GM13977 (cell line): ENCODE results near the gene PBXIP1.
"Not testable (repeated sequence)": the region's sequence is repeated elsewhere in the genome, so short reads cannot be mapped to it uniquely, and the experiment has no call there.

Source experiments
- DNase-seq: peaks from one replicate; pipeline ENCODE4 v3.0.0; 2012; ENCODE audit warnings: low spot score
- in situ Hi-C: fragments of 300-500 bp; cut with MboI; formaldehyde crosslinking; loops from one replicate; pipeline ENCODE4 v1.12.0; 2022; ENCODE audit warnings: low sequenced_read_pairs, low pct_unique_long_range_greater_than_20kb, mixed read lengths, inconsistent platforms; ENCODE audit not compliant: unreplicated experiment
- TF ChIP-seq, protein P1 (sequence below): IDR thresholded peaks from 2 replicates; pipeline ENCODE4 v1.5.1; 2012; ENCODE audit warnings: mild to moderate bottlenecking, control low read depth; ENCODE audit not compliant: insufficient read depth; ENCODE audit errors: extremely low read depth, missing control alignments

Gene PBXIP1

GRCh38 chr1:154913273-154913672 lies 42.6 kb downstream of the PBXIP1 start:
- in situ Hi-C loops: no loop called here
- TF ChIP-seq, protein P1, sequence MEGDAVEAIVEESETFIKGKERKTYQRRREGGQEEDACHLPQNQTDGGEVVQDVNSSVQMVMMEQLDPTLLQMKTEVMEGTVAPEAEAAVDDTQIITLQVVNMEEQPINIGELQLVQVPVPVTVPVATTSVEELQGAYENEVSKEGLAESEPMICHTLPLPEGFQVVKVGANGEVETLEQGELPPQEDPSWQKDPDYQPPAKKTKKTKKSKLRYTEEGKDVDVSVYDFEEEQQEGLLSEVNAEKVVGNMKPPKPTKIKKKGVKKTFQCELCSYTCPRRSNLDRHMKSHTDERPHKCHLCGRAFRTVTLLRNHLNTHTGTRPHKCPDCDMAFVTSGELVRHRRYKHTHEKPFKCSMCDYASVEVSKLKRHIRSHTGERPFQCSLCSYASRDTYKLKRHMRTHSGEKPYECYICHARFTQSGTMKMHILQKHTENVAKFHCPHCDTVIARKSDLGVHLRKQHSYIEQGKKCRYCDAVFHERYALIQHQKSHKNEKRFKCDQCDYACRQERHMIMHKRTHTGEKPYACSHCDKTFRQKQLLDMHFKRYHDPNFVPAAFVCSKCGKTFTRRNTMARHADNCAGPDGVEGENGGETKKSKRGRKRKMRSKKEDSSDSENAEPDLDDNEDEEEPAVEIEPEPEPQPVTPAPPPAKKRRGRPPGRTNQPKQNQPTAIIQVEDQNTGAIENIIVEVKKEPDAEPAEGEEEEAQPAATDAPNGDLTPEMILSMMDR: no peak

DNA sequence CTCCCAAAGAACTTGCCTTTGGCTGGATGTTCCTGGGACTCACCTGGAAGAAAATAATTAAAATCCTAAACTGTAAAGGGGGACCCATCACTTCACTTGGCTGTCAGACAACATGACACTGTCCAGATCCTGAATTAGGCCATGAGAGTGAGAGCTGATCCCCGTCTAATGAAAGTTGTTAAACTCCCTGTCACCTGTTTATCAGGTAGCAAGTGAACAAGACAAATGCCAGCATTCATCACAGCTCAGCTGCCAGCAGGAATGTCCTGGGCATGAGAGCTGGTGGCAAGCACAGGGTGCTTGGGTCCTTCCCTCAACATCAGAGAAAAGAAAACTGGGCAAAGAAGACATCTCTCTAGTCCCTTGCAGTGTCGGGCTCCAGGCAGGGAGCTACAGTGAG lies 43.1 kb downstream of the PBXIP1 start:
- DNase-seq: no peak
- TF ChIP-seq, protein P1: no peak
- in situ Hi-C loops: no loop called here

More at GRCh38 chr1:154913273-154913672, 42.6 kb downstream of the PBXIP1 start:
- DNase-seq: no peak

GRCh38 chr1:154911691-154912550 lies 44.0 kb downstream of the PBXIP1 start:
- in situ Hi-C loops: no loop called here
- no peak for DNase-seq
- TF ChIP-seq, protein P1: no peak

- no peak for DNase-seq
- in situ Hi-C loops: no loop called here
- TF ChIP-seq, protein P1: no peak
Measured at GRCh38 chr1:154910851-154911250, 45.0 kb downstream of the PBXIP1 start.

DNA sequence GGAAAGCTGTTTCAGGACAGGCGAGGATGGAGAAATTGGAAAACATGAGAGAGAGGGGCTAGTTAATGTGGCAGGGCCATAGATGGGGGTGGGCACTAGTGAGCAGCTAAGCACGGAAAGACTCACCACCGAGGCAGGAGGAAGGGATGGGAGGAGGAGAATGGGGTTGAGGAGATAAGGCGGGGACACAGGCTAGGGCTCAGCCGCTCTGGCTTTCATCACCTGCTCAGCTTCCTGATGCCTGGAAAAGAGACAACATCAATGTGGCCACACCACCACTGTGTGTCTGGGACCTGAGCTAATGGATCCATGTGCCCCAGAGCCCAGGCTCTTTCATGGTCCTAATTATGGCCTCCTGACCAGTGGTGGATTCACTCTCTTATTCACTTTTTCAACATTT lies 47.0 kb downstream of the PBXIP1 start:
- DNase-seq: no peak
- TF ChIP-seq, protein P1: no peak
- in situ Hi-C loops: no loop called here

- DNase-seq, in situ Hi-C loops: not testable (repeated sequence)
Measured at GRCh38 chr1:154908129-154908528, 47.8 kb downstream of the PBXIP1 start.

DNA sequence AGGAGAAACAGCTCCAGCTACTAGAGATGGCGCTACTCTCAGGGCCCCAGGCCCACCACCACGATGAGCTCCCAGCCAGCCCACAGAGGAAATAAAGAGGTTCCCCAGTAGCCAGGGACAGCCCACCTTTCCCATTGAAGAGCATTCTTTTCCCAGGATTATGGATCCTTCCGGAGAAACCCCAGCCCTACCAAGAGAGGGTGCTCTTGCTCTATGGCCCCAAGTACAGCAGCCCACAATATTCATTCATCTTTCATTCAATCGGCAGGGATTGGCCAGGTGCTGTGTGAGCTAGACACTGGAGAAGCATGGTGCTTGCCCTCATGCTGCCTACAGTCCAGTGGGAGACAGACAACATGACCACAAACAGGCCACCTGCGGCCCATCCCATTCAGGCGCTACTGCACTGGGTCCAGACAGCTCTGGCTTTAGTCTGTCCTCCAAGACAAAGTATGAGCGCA lies 49.2 kb downstream of the PBXIP1 start:
- TF ChIP-seq, protein P1: no peak
- in situ Hi-C loops: no loop called here
- DNase-seq: no peak
